Astrocyte of the spinal cord (primary cell): Measurements from ENCODE around the gene ATP2B2.

Experiments
- DNase-seq: peaks from one replicate; pipeline ENCODE4 v3.0.0; 2011; ENCODE audit warnings: low read depth, low spot score
- H3K4me3 ChIP-seq: 2 replicates; pipeline ENCODE4 v1.5.1; 2011; ENCODE audit warnings: low read depth, mild to moderate bottlenecking, low read length, moderate library complexity
- in situ Hi-C: cut with HindIII; loops from 2 replicates; pipeline ENCODE4 v1.10.0; 2017; ENCODE audit warnings: low sequenced_read_pairs
- TF ChIP-seq, protein P1 (sequence below): IDR thresholded peaks from 2 replicates; pipeline ENCODE4 v1.5.1; 2012; ENCODE audit warnings: low read depth, mild to moderate bottlenecking, low read length, inconsistent platforms

ATP2B2 gene

GRCh38 chr3:10407361-10407760, 98.0 kb downstream of the ATP2B2 start:
- DNase-seq = no peak
- no peak overlapping the region for H3K4me3 ChIP-seq
- in situ Hi-C loops = no loop called here
- TF ChIP-seq, protein P1, sequence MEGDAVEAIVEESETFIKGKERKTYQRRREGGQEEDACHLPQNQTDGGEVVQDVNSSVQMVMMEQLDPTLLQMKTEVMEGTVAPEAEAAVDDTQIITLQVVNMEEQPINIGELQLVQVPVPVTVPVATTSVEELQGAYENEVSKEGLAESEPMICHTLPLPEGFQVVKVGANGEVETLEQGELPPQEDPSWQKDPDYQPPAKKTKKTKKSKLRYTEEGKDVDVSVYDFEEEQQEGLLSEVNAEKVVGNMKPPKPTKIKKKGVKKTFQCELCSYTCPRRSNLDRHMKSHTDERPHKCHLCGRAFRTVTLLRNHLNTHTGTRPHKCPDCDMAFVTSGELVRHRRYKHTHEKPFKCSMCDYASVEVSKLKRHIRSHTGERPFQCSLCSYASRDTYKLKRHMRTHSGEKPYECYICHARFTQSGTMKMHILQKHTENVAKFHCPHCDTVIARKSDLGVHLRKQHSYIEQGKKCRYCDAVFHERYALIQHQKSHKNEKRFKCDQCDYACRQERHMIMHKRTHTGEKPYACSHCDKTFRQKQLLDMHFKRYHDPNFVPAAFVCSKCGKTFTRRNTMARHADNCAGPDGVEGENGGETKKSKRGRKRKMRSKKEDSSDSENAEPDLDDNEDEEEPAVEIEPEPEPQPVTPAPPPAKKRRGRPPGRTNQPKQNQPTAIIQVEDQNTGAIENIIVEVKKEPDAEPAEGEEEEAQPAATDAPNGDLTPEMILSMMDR = no peak

DNA sequence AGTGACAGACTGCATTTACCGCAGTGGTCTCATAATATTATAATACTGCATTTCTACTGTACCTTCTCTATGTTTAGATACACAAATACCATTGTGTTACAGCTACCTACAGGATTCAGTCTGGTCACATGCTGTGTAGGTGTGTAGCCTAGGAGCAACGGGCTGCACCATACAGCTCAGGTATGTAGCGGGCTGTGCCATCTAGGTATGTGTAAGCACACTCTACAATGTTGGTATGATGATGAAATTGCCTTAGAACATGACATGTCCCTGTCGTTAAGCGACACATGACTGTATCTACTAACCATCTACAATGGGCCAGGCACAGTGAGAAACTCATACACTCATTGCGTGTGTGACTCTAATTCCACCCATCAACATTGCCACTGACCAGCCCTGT, 99.0 kb downstream of the ATP2B2 start:
- TF ChIP-seq, protein P1 = no peak
- no peak for DNase-seq
- in situ Hi-C loops = no loop called here
- no peak overlapping the region for H3K4me3 ChIP-seq

GRCh38 chr3:10405816-10406215, 99.6 kb downstream of the ATP2B2 start:
- no peak overlapping the region for H3K4me3 ChIP-seq
- in situ Hi-C loops = no loop called here
- TF ChIP-seq, protein P1 = no peak
- no peak for DNase-seq

- in situ Hi-C loops = no loop called here
- H3K4me3 ChIP-seq = no peak overlapping the region
- TF ChIP-seq, protein P1 = no peak
- no peak for DNase-seq
Measured at GRCh38 chr3:10404876-10405275, 100.5 kb downstream of the ATP2B2 start.

DNA sequence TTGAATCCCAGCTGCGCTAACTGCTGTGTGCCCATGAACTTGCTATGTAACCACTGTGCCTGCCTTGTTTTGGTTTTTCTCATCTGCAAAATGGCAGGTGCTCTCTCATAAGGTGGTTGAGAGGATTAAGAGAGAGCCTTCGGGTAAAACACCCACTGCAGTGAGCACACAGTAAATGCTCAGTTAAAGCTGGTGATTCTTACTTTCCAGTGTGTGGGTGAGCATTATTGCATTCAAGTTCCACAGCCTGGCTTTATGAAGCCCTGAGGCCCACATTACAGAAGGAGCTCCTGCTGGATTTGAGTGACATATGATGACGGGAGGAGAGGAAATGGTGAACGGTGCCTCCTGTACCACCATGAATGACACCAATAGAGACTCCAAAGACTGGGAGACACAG, 101.0 kb downstream of the ATP2B2 start:
- in situ Hi-C loops = no loop called here
- TF ChIP-seq, protein P1 = no peak
- no peak overlapping the region for H3K4me3 ChIP-seq
- DNase-seq = no peak

GRCh38 chr3:10401990-10402761, 103.2 kb downstream of the ATP2B2 start:
- H3K4me3 ChIP-seq = no peak overlapping the region
- TF ChIP-seq, protein P1 = no peak
- no peak for DNase-seq
- in situ Hi-C loops = no loop called here
